HepG2 (cell line): Measurements from ENCODE around the gene HLA-DRB1. TPM values are rescaled to one million over a fixed set of nuclear protein-coding genes. Genes with fewer than 3 reads are reported as not detected.

Experiments used
- ATF1 ChIP-seq: IDR thresholded peaks from 2 replicates; pipeline ENCODE4 v1.6.1; 2016; ENCODE audit warnings: mild to moderate bottlenecking, control low read depth
- CENPX ChIP-seq: sonication (generic); formaldehyde crosslinking; IDR thresholded peaks from 2 replicates; pipeline ENCODE4 v1.9.0; 2021; ENCODE audit warnings: mild to moderate bottlenecking, missing genetic modification reagents, moderate library complexity
- CREB1 ChIP-seq, 2 experiments: fragments of 450-650 bp in 1 of 2; IDR thresholded peaks; 2 replicates each; pipeline ENCODE4 v1.6.1; 2016 to 2017; ENCODE audit warnings: control low read depth in 1 of 2, mild to moderate bottlenecking in 1 of 2, missing compliant biosample characterization in 1 of 2, missing genetic modification characterization in 1 of 2
- FLYWCH1 ChIP-seq: sonication (generic); formaldehyde crosslinking; IDR thresholded peaks from 2 replicates; pipeline ENCODE4 v1.8.1; 2023; ENCODE audit warnings: mild to moderate bottlenecking, missing genetic modification reagents
- FOSL2 ChIP-seq: sonication (generic); formaldehyde crosslinking; IDR thresholded peaks from 2 replicates; pipeline ENCODE4 v1.4.0; 2020; ENCODE audit warnings: missing genetic modification reagents
- GATAD1 ChIP-seq: IDR thresholded peaks from 2 replicates; pipeline ENCODE4 v1.6.1; 2016; ENCODE audit warnings: missing genetic modification reagents, missing compliant biosample characterization
- GZF1 ChIP-seq: sonication (generic); formaldehyde crosslinking; IDR thresholded peaks from 2 replicates; pipeline ENCODE4 v1.5.1; 2020; ENCODE audit warnings: mild to moderate bottlenecking, missing genetic modification reagents
- HDAC2 ChIP-seq: sonication (generic); formaldehyde crosslinking; IDR thresholded peaks from 2 replicates; pipeline ENCODE4 v1.4.0; 2020; ENCODE audit warnings: missing genetic modification reagents
- KAT7 ChIP-seq: IDR thresholded peaks from 2 replicates; pipeline ENCODE4 v1.6.1; 2018; ENCODE audit warnings: borderline replicate concordance, missing compliant biosample characterization
- KLF13 ChIP-seq: sonication (generic); formaldehyde crosslinking; IDR thresholded peaks from 2 replicates; pipeline ENCODE4 v1.4.0; 2020; ENCODE audit warnings: mild to moderate bottlenecking, missing genetic modification reagents
- MAFG ChIP-seq: sonication (generic); formaldehyde crosslinking; IDR thresholded peaks from 2 replicates; pipeline ENCODE4 v1.5.1; 2020; ENCODE audit warnings: mild to moderate bottlenecking, missing genetic modification reagents
- MEIS2 ChIP-seq: sonication (generic); formaldehyde crosslinking; IDR thresholded peaks from 2 replicates; pipeline ENCODE4 v1.9.0; 2021; ENCODE audit warnings: mild to moderate bottlenecking, missing genetic modification reagents
- MTA3 ChIP-seq: sonication (generic); formaldehyde crosslinking; IDR thresholded peaks from 2 replicates; pipeline ENCODE4 v1.4.0; 2020; ENCODE audit warnings: missing genetic modification reagents
- MYC ChIP-seq: sonication (generic); formaldehyde crosslinking; IDR thresholded peaks from 2 replicates; pipeline ENCODE4 v1.9.0; 2021; ENCODE audit warnings: missing genetic modification reagents, borderline replicate concordance
- MYNN ChIP-seq: sonication (generic); formaldehyde crosslinking; IDR thresholded peaks from 2 replicates; pipeline ENCODE4 v1.4.0; 2020; ENCODE audit warnings: mild to moderate bottlenecking, low read depth, missing genetic modification reagents
- NKX3-1 ChIP-seq: sonication (generic); formaldehyde crosslinking; IDR thresholded peaks from 2 replicates; pipeline ENCODE4 v1.5.0; 2020; ENCODE audit warnings: missing genetic modification reagents
- NR3C1 ChIP-seq: sonication (generic); formaldehyde crosslinking; IDR thresholded peaks from 2 replicates; pipeline ENCODE4 v1.4.0; 2020; ENCODE audit warnings: missing genetic modification reagents
- PHF8 ChIP-seq: sonication (generic); formaldehyde crosslinking; IDR thresholded peaks from 2 replicates; pipeline ENCODE4 v1.5.0; 2020; ENCODE audit warnings: missing genetic modification reagents
- PLRG1 ChIP-seq: fragments of 450-650 bp; conservative IDR thresholded peaks from 2 replicates; pipeline ENCODE4 v1.6.1; 2016
- PRPF4 ChIP-seq: fragments of 200-400 bp; formaldehyde crosslinking; IDR thresholded peaks from 2 replicates; pipeline ENCODE4 v1.6.1; 2016; ENCODE audit warnings: low read length, low read depth; ENCODE audit not compliant: poor library complexity, severe bottlenecking
- RFXANK ChIP-seq: IDR thresholded peaks from 2 replicates; pipeline ENCODE4 v1.6.1; 2016
- RFXAP ChIP-seq: sonication (generic); formaldehyde crosslinking; IDR thresholded peaks from 2 replicates; pipeline ENCODE4 v1.4.0; 2020; ENCODE audit warnings: missing genetic modification reagents, borderline replicate concordance
- SIN3A ChIP-seq: IDR thresholded peaks from 2 replicates; pipeline ENCODE4 v1.6.1; 2011; ENCODE audit warnings: low read depth, mild to moderate bottlenecking, control low read depth, low read length, borderline replicate concordance
- SP5 ChIP-seq: IDR thresholded peaks from 2 replicates; pipeline ENCODE4 v1.6.1; 2016; ENCODE audit warnings: low read depth, borderline replicate concordance
- SRF ChIP-seq: IDR thresholded peaks from 2 replicates; pipeline ENCODE4 v1.6.1; 2011; ENCODE audit warnings: mild to moderate bottlenecking, low read depth, low read length, moderate library complexity
- SSRP1 ChIP-seq: IDR thresholded peaks from 2 replicates; pipeline ENCODE4 v1.6.1; 2016; ENCODE audit warnings: control low read depth
- U2AF1 ChIP-seq: fragments of 200-400 bp; formaldehyde crosslinking; optimal IDR thresholded peaks from 2 replicates; pipeline ENCODE3; 2017; ENCODE audit warnings: mild to moderate bottlenecking, low read depth, low read length
- ZBTB38 ChIP-seq: sonication (generic); formaldehyde crosslinking; IDR thresholded peaks from 2 replicates; pipeline ENCODE4 v1.5.1; 2020; ENCODE audit warnings: mild to moderate bottlenecking, missing genetic modification reagents
- ZMAT3 ChIP-seq: sonication (generic); formaldehyde crosslinking; conservative IDR thresholded peaks from 2 replicates; pipeline ENCODE4 v1.7.0; 2021; ENCODE audit warnings: missing genetic modification reagents
- ZNF451 ChIP-seq: sonication (generic); formaldehyde crosslinking; IDR thresholded peaks from 2 replicates; pipeline ENCODE4 v1.5.0; 2020; ENCODE audit warnings: mild to moderate bottlenecking, missing genetic modification reagents
- ZNF468 ChIP-seq: sonication (generic); formaldehyde crosslinking; IDR thresholded peaks from 2 replicates; pipeline ENCODE4 v1.8.0; 2022; ENCODE audit warnings: mild to moderate bottlenecking, moderate library complexity, missing genetic modification reagents
- ZNF598 ChIP-seq: sonication (generic); formaldehyde crosslinking; IDR thresholded peaks from 2 replicates; pipeline ENCODE4 v1.5.1; 2020; ENCODE audit warnings: mild to moderate bottlenecking, missing genetic modification reagents, borderline replicate concordance
- ZNF607 ChIP-seq: sonication (generic); formaldehyde crosslinking; IDR thresholded peaks from 2 replicates; pipeline ENCODE4 v1.5.1; 2020; ENCODE audit warnings: missing genetic modification reagents, mild to moderate bottlenecking, borderline replicate concordance
- ZNF619 ChIP-seq: sonication (generic); formaldehyde crosslinking; IDR thresholded peaks from 2 replicates; pipeline ENCODE4 v1.4.0; 2020; ENCODE audit warnings: mild to moderate bottlenecking, missing genetic modification reagents
- ZNF772 ChIP-seq: sonication (generic); formaldehyde crosslinking; IDR thresholded peaks from 2 replicates; pipeline ENCODE4 v1.5.0; 2020; ENCODE audit warnings: mild to moderate bottlenecking, missing genetic modification reagents
- ZSCAN29 ChIP-seq: sonication (generic); formaldehyde crosslinking; conservative IDR thresholded peaks from 2 replicates; pipeline ENCODE4 v1.4.0; 2020; ENCODE audit warnings: mild to moderate bottlenecking, missing genetic modification reagents
- polyA plus RNA-seq, 8 experiments: library from polyadenylated mRNA; depleted of rRNA in 3 of 8; stranded (reverse) in 7 of 8; unstranded in 1 of 8; fragments of >200 nt; fragmentation: Illumina TruSeq in 4 of 8; extraction: Trizol in 4 of 8; gene quantifications; 2 replicates each; pipeline versions ENCODE4 v1.2.1 to v1.2.3, GENCODE V29; 2011 to 2016; ENCODE audit warnings: low read depth in 4 of 8, missing spikeins in 1 of 8, mixed read lengths in 1 of 8; ENCODE audit not compliant: insufficient read depth in 1 of 8
- total RNA-seq, 5 experiments: library from RNA; depleted of rRNA; stranded (reverse); fragments of >200 nt; fragmentation: Illumina TruSeq; extraction: Trizol; gene quantifications; 2 replicates each; pipeline ENCODE4 v1.2.3, GENCODE V29; 2016; ENCODE audit warnings: low read depth in 1 of 5

The HLA-DRB1 gene
- total and polyA plus RNA-seq, 2 of the 13 experiments (the other 11 are each of a cell fraction or from before 2014, with no cell fraction given): 0.09 TPM; not detected in 1

DNA sequence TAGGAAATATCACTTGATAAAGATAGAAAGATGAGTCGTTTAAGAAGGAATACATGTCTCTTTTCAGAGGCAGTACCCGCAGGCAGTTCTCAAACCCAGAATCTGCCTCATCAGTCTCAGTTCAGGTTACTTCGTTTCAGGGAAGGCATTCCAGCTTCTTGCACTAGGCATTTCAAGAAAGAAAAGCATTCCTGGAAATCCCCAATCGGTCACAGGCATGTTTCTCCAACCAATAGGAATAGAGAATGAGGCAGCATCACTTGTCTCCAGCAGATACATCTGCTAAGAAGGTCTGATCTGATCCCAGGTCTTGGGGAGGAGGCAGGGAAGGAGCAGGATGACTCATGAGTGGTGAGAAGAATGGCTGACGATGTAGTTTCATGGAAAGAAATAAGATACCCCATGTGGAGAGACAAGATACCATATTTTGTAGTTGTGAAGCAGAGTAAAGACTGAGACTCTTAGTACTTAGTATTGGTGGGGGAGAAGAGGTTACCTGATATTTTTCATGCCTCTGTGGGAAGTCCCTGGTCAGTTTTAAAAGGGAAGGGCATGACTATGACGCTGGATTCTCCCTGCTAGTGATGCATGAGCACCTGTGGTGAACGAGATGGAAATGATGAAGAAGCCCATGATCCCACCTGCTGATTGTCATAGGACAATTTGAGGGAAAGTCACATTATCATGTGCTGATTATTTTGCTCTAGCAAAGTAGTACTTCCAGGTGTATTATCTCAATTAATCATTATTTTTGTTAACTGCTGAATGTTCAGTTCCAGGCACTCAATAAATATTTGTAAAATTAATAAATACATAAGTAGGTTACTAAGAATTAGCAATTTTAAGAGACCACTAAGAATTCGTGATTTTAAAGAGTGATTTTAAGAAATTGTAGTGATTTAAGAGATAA lies 20.3 kb upstream of the HLA-DRB1 start (continued):
- no peak for TF ChIP-seq KLF13 (CRISPR knock-in tag)
- TF ChIP-seq U2AF1: no peak
- peak; percentile 99 for TF ChIP-seq RFXANK
- TF ChIP-seq GZF1 (CRISPR knock-in tag): no peak
- TF ChIP-seq ZNF607 (CRISPR knock-in tag): no peak
- TF ChIP-seq RFXAP (CRISPR knock-in tag): peak; percentile 99
- TF ChIP-seq SP5 (CRISPR knock-in tag): no peak
- no peak for TF ChIP-seq SIN3A
- peak; percentile 42; the same call in 1 of the 2 replicates for TF ChIP-seq ATF1 (CRISPR knock-in tag)
- no peak for TF ChIP-seq MTA3 (CRISPR knock-in tag)
- no peak for TF ChIP-seq ZSCAN29
- no peak for TF ChIP-seq ZNF619 (CRISPR knock-in tag)
- TF ChIP-seq HDAC2 (CRISPR knock-in tag): no peak
- TF ChIP-seq PHF8 (CRISPR knock-in tag): no peak
- no peak for TF ChIP-seq GATAD1 (CRISPR knock-in tag)
- no peak for TF ChIP-seq NKX3-1 (CRISPR knock-in tag)
- no peak for TF ChIP-seq PLRG1
- TF ChIP-seq SRF: no peak
- no peak for TF ChIP-seq NR3C1 (CRISPR knock-in tag)
- TF ChIP-seq CENPX (CRISPR knock-in tag): no peak
- TF ChIP-seq PRPF4: no peak
- no peak for TF ChIP-seq ZNF598 (CRISPR knock-in tag)
- no peak for TF ChIP-seq CREB1 (IDR thresholded peaks at IDR 0.05)
- peak; percentile 89 for TF ChIP-seq CREB1 (CRISPR knock-in tag; IDR thresholded peaks at IDR 0.05)
- no peak for TF ChIP-seq ZNF772 (CRISPR knock-in tag)
- TF ChIP-seq SSRP1 (CRISPR knock-in tag): no peak
- no peak for TF ChIP-seq MAFG
- no peak for TF ChIP-seq MYC (CRISPR knock-in tag)
- no peak for TF ChIP-seq MYNN (CRISPR knock-in tag)
- TF ChIP-seq FLYWCH1 (CRISPR knock-in tag): no peak
- TF ChIP-seq FOSL2: 0 out of 2 replicates have a peak, but pooled peaks have one; percentile 22
- TF ChIP-seq MEIS2 (CRISPR knock-in tag): no peak
- no peak for TF ChIP-seq ZNF451 (CRISPR knock-in tag)
- no peak for TF ChIP-seq ZBTB38
- no peak for TF ChIP-seq ZMAT3 (CRISPR knock-in tag)
- no peak for TF ChIP-seq ZNF468 (CRISPR knock-in tag)
- no peak for TF ChIP-seq KAT7
